NT2/D1 (cell line): ENCODE measurements around the gene WDR83.
"Not testable (repeated sequence)": the region's sequence is repeated elsewhere in the genome, so short reads cannot be mapped to it uniquely, and the experiment has no call there.

Source experiments
- DNase-seq: peaks from one replicate; pipeline ENCODE4 v3.0.0-alpha.2; 2011; ENCODE audit warnings: low read depth, low spot score
- H3K27me3 ChIP-seq: 2 replicates; pipeline ENCODE4 v1.6.0; 2011; ENCODE audit warnings: mild to moderate bottlenecking; ENCODE audit not compliant: insufficient read length, insufficient read depth
- H3K36me3 ChIP-seq: 2 replicates; pipeline ENCODE4 v1.6.1; 2011; ENCODE audit warnings: mild to moderate bottlenecking, low read length, mixed read lengths; ENCODE audit not compliant: insufficient read depth, insufficient read length
- H3K4me1 ChIP-seq: 2 replicates; pipeline ENCODE4 v1.5.1; 2011; ENCODE audit not compliant: insufficient read depth, insufficient read length
- H3K4me3 ChIP-seq: 2 replicates; pipeline ENCODE4 v1.5.1; 2011; ENCODE audit warnings: low read depth; ENCODE audit not compliant: insufficient read length
- H3K9ac ChIP-seq: 2 replicates; pipeline ENCODE4 v1.6.0; 2011; ENCODE audit warnings: low read depth; ENCODE audit not compliant: insufficient read length
- H3K9me3 ChIP-seq: 2 replicates; pipeline ENCODE4 v1.5.1; 2011; ENCODE audit warnings: mild to moderate bottlenecking, low read length; ENCODE audit not compliant: insufficient read depth
- SUZ12 ChIP-seq: IDR thresholded peaks from 2 replicates; pipeline ENCODE4 v1.6.1; 2011; ENCODE audit not compliant: insufficient read length, insufficient read depth; ENCODE audit errors: extremely low read depth
- YY1 ChIP-seq: IDR thresholded peaks from 2 replicates; pipeline ENCODE4 v1.6.1; 2011; ENCODE audit not compliant: insufficient read length, insufficient read depth
- ZNF274 ChIP-seq: IDR thresholded peaks from 2 replicates; pipeline ENCODE4 v1.6.1; 2011; ENCODE audit warnings: mild to moderate bottlenecking, low read depth, low read length

The WDR83 gene

DNA sequence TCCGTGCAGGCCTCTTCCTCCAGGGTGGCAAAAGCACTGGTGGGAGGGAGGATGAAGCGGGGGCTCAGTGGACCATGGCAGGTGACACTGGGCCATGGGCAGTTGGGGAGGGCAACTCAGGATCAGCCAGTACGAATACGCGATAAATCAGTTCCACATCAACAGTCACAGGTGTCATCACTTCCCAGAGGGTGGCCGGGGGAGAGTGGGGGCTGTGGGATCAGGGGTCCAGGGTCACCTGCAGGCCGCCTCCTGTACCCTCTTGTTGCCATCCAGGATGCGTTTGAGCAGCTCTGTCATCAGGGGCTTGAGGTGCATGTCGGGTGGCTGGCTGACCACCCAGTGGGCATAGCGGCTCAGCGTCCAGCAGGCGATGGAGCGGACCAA is 39.7 kb downstream of the WDR83 start:
- DNase-seq: no peak
- H3K36me3 ChIP-seq: peaks cover 100% of the 10 kb centered on the region
- peaks cover 13% of the 10 kb centered on the region for H3K4me1 ChIP-seq
- H3K9ac ChIP-seq: no peak overlapping the region
- no peaks in the 10 kb centered on the region for H3K27me3 ChIP-seq
- no peak overlapping the region for H3K4me3 ChIP-seq
- H3K9me3 ChIP-seq: no peaks in the 10 kb centered on the region
- no peak for TF ChIP-seq YY1

GRCh38 chr19:12708641-12709040 is 42.0 kb downstream of the WDR83 start:
- Histone ChIP-seq H3K9ac (no peak overlapping the region), H3K36me3 (peaks cover 96% of the 10 kb centered on the region), H3K27me3 (no peaks in the 10 kb centered on the region), H3K9me3 (no peaks in the 10 kb centered on the region), H3K4me3 (no peak overlapping the region), H3K4me1 (peaks cover 3% of the 10 kb centered on the region)
- DNase-seq: no peak
- no peak for TF ChIP-seq SUZ12
- TF ChIP-seq YY1: no peak
- TF ChIP-seq ZNF274: no peak

GRCh38 chr19:12711187-12711586 is 44.6 kb downstream of the WDR83 start:
- no peak for DNase-seq
- H3K9me3 ChIP-seq: no peaks in the 10 kb centered on the region
- peaks cover 3% of the 10 kb centered on the region for H3K4me1 ChIP-seq
- H3K9ac ChIP-seq: no peak overlapping the region
- no peak for TF ChIP-seq YY1
- no peak for TF ChIP-seq ZNF274
- TF ChIP-seq SUZ12: no peak
- H3K36me3 ChIP-seq: peaks cover 95% of the 10 kb centered on the region
- H3K4me3 ChIP-seq: no peak overlapping the region
- H3K27me3 ChIP-seq: no peaks in the 10 kb centered on the region

- H3K36me3 ChIP-seq: peaks cover 95% of the 10 kb centered on the region
- not testable (repeated sequence) for H3K9me3 ChIP-seq, H3K9ac ChIP-seq, DNase-seq, H3K4me3 ChIP-seq, H3K4me1 ChIP-seq, H3K27me3 ChIP-seq
Measured at GRCh38 chr19:12712077-12712476, 45.5 kb downstream of the WDR83 start.

- H3K4me3 ChIP-seq, DNase-seq, H3K4me1 ChIP-seq, H3K9ac ChIP-seq, H3K27me3 ChIP-seq, H3K9me3 ChIP-seq: not testable (repeated sequence)
- H3K36me3 ChIP-seq: peaks cover 94% of the 10 kb centered on the region
Measured at GRCh38 chr19:12713304-12713703, 46.7 kb downstream of the WDR83 start.

GRCh38 chr19:12715102-12715501 is 48.5 kb downstream of the WDR83 start:
- Histone ChIP-seq H3K4me3 (no peak overlapping the region), H3K9ac (no peak overlapping the region), H3K36me3 (peaks cover 92% of the 10 kb centered on the region), H3K4me1 (peaks cover 9% of the 10 kb centered on the region), H3K27me3 (no peaks in the 10 kb centered on the region), H3K9me3 (no peaks in the 10 kb centered on the region)
- TF ChIP-seq YY1 (no peak), SUZ12 (no peak), ZNF274 (no peak)
- DNase-seq: no peak

DNA sequence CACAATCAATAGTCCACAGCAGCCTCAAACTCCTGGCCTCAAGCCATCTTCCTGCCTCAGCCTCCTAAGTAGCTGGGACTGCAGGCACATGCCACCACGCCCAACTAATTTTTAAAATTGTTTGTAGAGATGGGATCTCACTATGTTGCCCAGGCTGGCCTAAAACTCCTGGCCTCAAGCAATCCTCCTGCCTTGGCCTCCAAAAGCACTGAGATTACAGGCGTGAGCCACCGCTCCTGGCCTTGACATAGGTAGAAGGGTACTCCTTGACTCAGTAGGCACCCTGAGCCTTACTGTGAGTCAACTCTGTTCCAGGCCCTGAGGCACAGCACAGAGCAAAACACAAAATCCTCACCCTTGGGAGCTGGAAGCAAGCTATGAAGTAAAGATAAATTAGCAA is 49.3 kb downstream of the WDR83 start:
- Histone ChIP-seq H3K4me3 (no peak overlapping the region), H3K36me3 (peaks cover 92% of the 10 kb centered on the region), H3K9me3 (no peaks in the 10 kb centered on the region), H3K9ac (no peak overlapping the region), H3K27me3 (no peaks in the 10 kb centered on the region), H3K4me1 (peaks cover 9% of the 10 kb centered on the region)
- TF ChIP-seq ZNF274: no peak
- no peak for DNase-seq

DNA sequence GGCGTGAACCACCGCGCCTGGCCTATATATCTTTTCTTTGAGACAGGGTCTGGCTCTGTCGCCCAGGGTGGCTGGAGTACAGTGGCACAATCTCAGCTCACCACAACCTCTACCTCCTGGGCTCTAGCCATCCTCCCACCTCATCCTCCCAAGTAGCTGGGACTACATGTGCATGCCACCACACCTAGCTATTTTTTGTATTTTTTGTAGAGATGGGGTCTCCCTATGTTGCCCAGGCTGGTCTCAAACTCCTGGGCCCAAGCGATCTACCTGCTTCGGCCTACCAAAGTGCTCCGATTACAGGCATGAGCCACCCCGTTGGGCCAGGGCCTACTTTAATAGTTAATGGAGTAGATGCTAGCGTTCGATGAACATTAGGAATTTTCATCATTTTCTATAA is 53.7 kb downstream of the WDR83 start:
- TF ChIP-seq ZNF274 (no peak), SUZ12 (no peak), YY1 (no peak)
- peaks cover 59% of the 10 kb centered on the region for H3K36me3 ChIP-seq
- no peak for DNase-seq
- peaks cover 7% of the 10 kb centered on the region for H3K4me1 ChIP-seq
- H3K4me3 ChIP-seq: no peak overlapping the region
- peak overlapping the region; percentile 1 for H3K9ac ChIP-seq
- H3K9me3 ChIP-seq: no peaks in the 10 kb centered on the region
- H3K27me3 ChIP-seq: no peaks in the 10 kb centered on the region
